Hindlimb muscle (tissue), 1 donor: Measurements from ENCODE around the gene CXCL12. TPM values are rescaled to one million over a fixed set of nuclear protein-coding genes. Genes with fewer than 3 reads are reported as not detected.

Experiments
- DNase-seq: peaks from one replicate; pipeline ENCODE4 v3.0.0-alpha.2; 2013
- polyA plus RNA-seq: library from polyadenylated mRNA; unstranded; fragments of 120-200 nt; gene quantifications from one replicate; pipeline ENCODE4 v1.2.1, GENCODE V29; 2013; ENCODE audit not compliant: insufficient read length

Gene CXCL12
- 201 TPM for polyA plus RNA-seq

- peak; percentile 42 for DNase-seq
Observed at GRCh38 chr10:44385026-44385695, at the start of gene CXCL12. TSS of gene CXCL12 (minus strand) at chr10:44385097. CDS start at chr10:44385005, 92 bp downstream.

GRCh38 chr10:44427479-44427878 lies 42.6 kb upstream of the CXCL12 start:
- DNase-seq, result no peak

- DNase-seq, result no peak
Observed at GRCh38 chr10:44427037-44427436, 42.1 kb upstream of the CXCL12 start.

GRCh38 chr10:44426247-44427034 lies 41.5 kb upstream of the CXCL12 start:
- DNase-seq, result no peak

GRCh38 chr10:44425466-44425865 lies 40.6 kb upstream of the CXCL12 start:
- DNase-seq, result no peak

- DNase-seq, result no peak
Observed at GRCh38 chr10:44424957-44425356, 40.1 kb upstream of the CXCL12 start.

- no peak for DNase-seq
Observed at GRCh38 chr10:44424298-44424697, 39.4 kb upstream of the CXCL12 start.

- DNase-seq, result peak; percentile 78
Observed at GRCh38 chr10:44422570-44423101, 37.7 kb upstream of the CXCL12 start.

GRCh38 chr10:44422153-44422552 lies 37.3 kb upstream of the CXCL12 start:
- no peak for DNase-seq

GRCh38 chr10:44419790-44420549 lies 35.1 kb upstream of the CXCL12 start:
- DNase-seq, result no peak

GRCh38 chr10:44418637-44419036 lies 33.7 kb upstream of the CXCL12 start:
- DNase-seq, result no peak

GRCh38 chr10:44417761-44418160 lies 32.9 kb upstream of the CXCL12 start:
- no peak for DNase-seq

- no peak for DNase-seq
Observed at GRCh38 chr10:44416936-44417335, 32.0 kb upstream of the CXCL12 start.

- DNase-seq, result peak; percentile 85
Observed at GRCh38 chr10:44416021-44416771, 31.3 kb upstream of the CXCL12 start.

GRCh38 chr10:44415121-44415520 lies 30.2 kb upstream of the CXCL12 start:
- no peak for DNase-seq

GRCh38 chr10:44413416-44413815 lies 28.5 kb upstream of the CXCL12 start:
- no peak for DNase-seq

- no peak for DNase-seq
Observed at GRCh38 chr10:44411251-44411650, 26.4 kb upstream of the CXCL12 start.

GRCh38 chr10:44404741-44405437 lies 20.0 kb upstream of the CXCL12 start:
- no peak for DNase-seq

GRCh38 chr10:44402465-44403195 lies 17.7 kb upstream of the CXCL12 start:
- DNase-seq, result no peak

GRCh38 chr10:44400541-44400940 lies 15.6 kb upstream of the CXCL12 start:
- DNase-seq, result no peak
